Activated CD4-positive, alpha-beta T cell treated with anti-CD3 and anti-CD28 coated beads for 36 hours (primary cell): ENCODE data around the gene SLC25A29. TPM values are rescaled to one million over a fixed set of nuclear protein-coding genes. Genes with fewer than 3 reads are reported as not detected.
"Not testable (repeated sequence)": the region's sequence is repeated elsewhere in the genome, so short reads cannot be mapped to it uniquely, and the experiment has no call there.

Source experiments
- ATAC-seq: fragments of 200-7000 bp; cut with Tn5 transposase; one replicate; pipeline ENCODE4 v1.10.0; 2021; ENCODE audit warnings: mild to moderate bottlenecking, moderate library complexity
- CTCF ChIA-PET: fragments of 350-600 bp; sonication (Branson Sonifier 250); formaldehyde crosslinking; loops from one replicate; lab custom pipeline; 2021; ENCODE audit warnings: antibody characterized with exemption; lab: Charles Lee
- POLR2A ChIA-PET: fragments of 350-600 bp; sonication (Branson Sonifier 250); formaldehyde crosslinking; loops from one replicate; lab custom pipeline; 2021; ENCODE audit warnings: antibody characterized with exemption, inconsistent platforms; lab: Charles Lee
- DNase-seq: peaks from one replicate; pipeline ENCODE4 v3.0.0-alpha.2; 2020
- H3K27ac Mint-ChIP-seq: one replicate; pipeline ENCODE4 v1.8.0; 2021; ENCODE audit warnings: mixed read lengths
- H3K27me3 Mint-ChIP-seq: one replicate; pipeline ENCODE4 v1.8.0; 2021; ENCODE audit warnings: mixed read lengths
- H3K36me3 Mint-ChIP-seq: one replicate; pipeline ENCODE4 v1.8.0; 2021; ENCODE audit warnings: low read depth, mixed read lengths
- H3K4me1 Mint-ChIP-seq: one replicate; pipeline ENCODE4 v1.8.0; 2021; ENCODE audit warnings: mixed read lengths
- H3K4me3 Mint-ChIP-seq: one replicate; pipeline ENCODE4 v1.8.0; 2021; ENCODE audit warnings: mild to moderate bottlenecking, moderate library complexity, mixed read lengths
- H3K9me3 Mint-ChIP-seq: one replicate; pipeline ENCODE4 v1.8.0; 2021; ENCODE audit warnings: low read depth, mixed read lengths
- intact Hi-C, 2 experiments: fragments of 100-400 bp; cut with DNase I in 1 of 2; cut with micrococcal nuclease in 1 of 2; formaldehyde crosslinking; loops; one replicate each; pipeline versions ENCODE4 v1.14.2 to v1.15.1; 2022 to 2024; cut with DNase I, micrococcal nuclease
- total RNA-seq, 2 experiments: library from RNA; stranded (reverse); gene quantifications; one replicate each; pipeline ENCODE4 v1.2.3, GENCODE V29; 2021

Gene SLC25A29
- total RNA-seq, 2 experiments from 2014 or later: 5.4 to 5.8 TPM

DNA sequence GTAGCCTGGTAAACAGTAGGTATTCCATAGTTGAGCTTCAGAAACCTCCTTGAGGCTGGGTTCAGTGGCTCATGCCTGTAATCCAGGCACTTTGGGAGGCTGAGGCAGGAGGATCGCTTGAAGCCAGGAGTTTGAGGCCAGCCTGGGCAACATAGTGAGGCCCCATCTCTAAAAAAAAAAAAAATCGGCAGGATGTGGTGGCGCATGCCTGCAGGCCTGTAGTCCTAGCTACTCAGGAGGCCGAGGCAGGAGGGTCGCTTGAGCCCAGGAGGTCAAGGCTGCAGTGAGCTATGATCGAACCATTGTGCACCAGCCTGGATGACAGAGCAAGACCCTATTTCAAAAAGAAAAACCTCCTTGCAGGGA, 2.2 kb upstream of the SLC25A29 start:
- H3K27ac Mint-ChIP-seq, H3K9me3 Mint-ChIP-seq, H3K36me3 Mint-ChIP-seq, POLR2A ChIA-PET, intact Hi-C loops, ATAC-seq, H3K4me3 Mint-ChIP-seq, H3K4me1 Mint-ChIP-seq, DNase-seq: not testable (repeated sequence)
- peaks cover 14% of the 10 kb centered on the region for H3K27me3 Mint-ChIP-seq
- CTCF ChIA-PET: interaction anchor here (0.5 to 1.4 kb wide), 4 partner anchors 19 to 115 kb away, joined by 3 read pairs; no protein-coding TSS in a partner anchor

DNA sequence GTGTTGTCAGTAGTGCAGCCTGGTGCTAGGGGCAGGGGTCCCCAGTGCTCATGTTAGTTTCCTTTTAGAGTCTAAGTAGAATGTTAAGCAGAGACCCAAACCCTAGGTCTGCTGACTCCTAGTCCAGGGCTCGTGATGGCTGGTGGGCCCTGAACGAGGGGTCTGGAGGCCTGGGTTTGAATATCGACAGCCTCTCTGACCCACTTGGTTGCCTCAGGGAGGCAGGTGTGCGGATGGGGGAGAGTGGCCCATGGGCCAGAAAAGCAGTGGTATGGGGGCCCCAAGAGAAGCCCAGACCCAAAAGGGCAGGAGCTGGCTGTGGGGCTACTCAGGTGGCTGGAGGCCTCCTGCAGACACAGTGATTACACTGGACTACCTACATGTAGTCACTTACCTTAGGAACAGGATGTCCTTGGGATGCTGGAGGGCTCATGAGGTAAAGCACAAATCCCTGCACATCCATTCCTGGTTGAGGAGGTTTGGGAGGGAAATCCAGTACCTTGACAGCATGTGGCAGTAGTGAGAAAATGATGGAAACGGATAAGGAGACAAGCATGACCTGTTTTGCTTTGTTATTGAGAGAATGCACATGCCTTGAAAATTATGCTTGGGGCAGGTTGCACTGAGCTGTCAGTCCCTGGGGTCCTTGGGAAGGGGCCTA, 1.7 kb upstream of the SLC25A29 start:
- CTCF ChIA-PET: interaction anchor here (0.5 to 1.4 kb wide), 4 partner anchors 20 to 115 kb away, joined by 3 read pairs; no protein-coding TSS in a partner anchor
- POLR2A ChIA-PET: no interaction called here
- Mint-ChIP-seq H3K27me3 (peaks cover 14% of the 10 kb centered on the region), H3K9me3 (no peaks in the 10 kb centered on the region), H3K27ac (no peak overlapping the region), H3K4me3 (peak overlapping the region; percentile 63), H3K36me3 (no peaks in the 10 kb centered on the region), H3K4me1 (peaks cover 7% of the 10 kb centered on the region)
- intact Hi-C loops: loop anchor here in 1 of 2 experiments (2.0 kb wide), 1 partner anchor 69 kb away; the partner anchor contains the start of gene WDR25
- ATAC-seq (no peak), DNase-seq (no peak)

DNA sequence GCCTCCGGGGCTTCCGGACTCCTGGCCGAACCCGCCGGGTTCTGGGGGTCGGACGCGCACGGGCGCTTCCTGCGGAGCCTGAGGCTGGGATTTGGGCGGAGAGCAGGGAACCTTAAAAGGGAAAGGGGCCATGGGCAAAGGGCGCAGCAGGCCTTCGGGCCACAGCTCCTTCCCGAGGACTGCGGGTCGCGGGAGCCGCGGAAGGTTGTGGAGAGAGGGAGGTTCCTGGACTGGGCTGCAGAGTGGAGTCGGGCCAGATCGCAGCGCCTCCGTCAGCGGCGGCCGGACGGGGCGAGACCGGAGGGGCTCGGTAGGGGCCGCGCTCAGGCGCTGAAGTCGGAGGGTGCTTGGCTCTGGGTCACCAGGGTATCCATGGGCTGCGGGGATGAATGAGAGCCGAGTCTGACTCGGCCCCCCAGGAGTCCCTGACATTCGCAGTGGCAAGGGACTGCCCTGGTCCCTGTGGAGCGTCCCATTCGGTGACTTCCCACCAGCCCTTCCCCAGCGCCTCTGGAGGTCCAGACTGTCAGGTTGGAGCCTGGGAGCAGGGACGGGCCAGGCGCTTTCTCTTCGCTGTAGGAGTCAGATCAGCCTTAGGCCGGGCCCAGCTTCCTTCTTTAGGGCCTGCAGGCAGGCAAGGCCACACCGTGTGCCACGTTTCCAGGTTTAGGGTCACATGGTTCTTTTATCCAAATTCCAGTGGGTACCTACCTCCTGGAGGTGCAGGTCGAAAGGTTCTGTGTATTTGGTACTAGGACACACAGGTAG, 938 bp upstream of the SLC25A29 start:
- H3K27ac Mint-ChIP-seq: no peak overlapping the region
- intact Hi-C loops: loop anchor here (1.0 to 2.0 kb wide), 3 partner anchors 22 to 336 kb away; partner anchors contain the start of gene WDR25 (in 1 of the 2)
- H3K27me3 Mint-ChIP-seq: peaks cover 14% of the 10 kb centered on the region
- no peaks in the 10 kb centered on the region for H3K36me3 Mint-ChIP-seq
- H3K4me1 Mint-ChIP-seq: peaks cover 7% of the 10 kb centered on the region
- H3K9me3 Mint-ChIP-seq: no peaks in the 10 kb centered on the region
- peak overlapping the region; percentile 63 for H3K4me3 Mint-ChIP-seq
- ChIA-PET POLR2A (interaction anchor here (0.7 kb wide), 1 partner anchor 85 kb away, joined by 3 read pairs; no protein-coding TSS in a partner anchor), CTCF (interaction anchor here (1.3 kb wide), 1 partner anchor 34 kb away, joined by 3 read pairs; no protein-coding TSS in a partner anchor)
- ATAC-seq (no peak), DNase-seq (no peak)

DNA sequence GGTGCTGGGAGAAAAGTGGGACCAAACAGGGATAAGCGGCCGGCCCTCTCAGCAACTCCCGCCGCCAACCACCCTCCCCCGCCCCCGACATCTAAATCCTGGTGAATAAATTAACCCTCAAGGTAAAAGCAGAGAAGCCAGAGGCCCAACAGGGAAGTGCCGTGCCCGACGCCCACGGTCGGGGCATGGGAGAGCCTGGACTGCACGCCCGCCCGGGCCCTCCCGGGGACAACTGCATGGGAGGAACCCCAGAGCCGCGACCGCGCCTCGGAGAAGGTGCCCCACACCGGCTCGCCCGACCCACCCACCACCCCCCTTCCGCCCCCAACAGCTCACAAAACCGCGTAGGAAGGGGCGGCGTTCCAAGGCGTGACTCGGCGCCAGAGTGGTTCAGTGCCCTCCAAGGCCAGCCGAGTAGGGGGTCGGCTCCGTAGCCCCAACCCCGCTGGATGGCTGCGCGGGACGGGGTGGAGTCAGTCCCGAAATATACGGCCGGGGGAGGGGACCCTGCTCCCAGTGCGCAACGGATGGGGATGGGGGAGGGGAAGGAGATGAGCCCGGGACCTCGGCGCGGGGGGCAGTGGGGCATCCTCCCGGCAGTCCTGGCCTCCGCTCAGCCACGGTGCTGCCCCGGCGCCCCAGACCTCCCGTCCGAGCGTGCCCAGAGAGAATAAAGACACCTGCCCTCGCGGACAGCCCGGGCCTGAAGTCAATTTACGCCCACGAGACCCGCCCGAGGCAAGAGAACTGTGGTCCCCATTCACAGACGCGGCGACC, 732 bp downstream of the SLC25A29 start:
- Mint-ChIP-seq H3K4me3 (peak overlapping the region; percentile 61), H3K36me3 (no peaks in the 10 kb centered on the region), H3K27ac (no peak overlapping the region), H3K27me3 (peaks cover 14% of the 10 kb centered on the region), H3K4me1 (peaks cover 7% of the 10 kb centered on the region), H3K9me3 (no peaks in the 10 kb centered on the region)
- CTCF ChIA-PET: interaction anchor here (1.1 kb wide), 1 partner anchor 76 kb away, joined by 3 read pairs; no protein-coding TSS in a partner anchor
- POLR2A ChIA-PET: interaction anchor here (0.7 kb wide), 1 partner anchor 91 kb away, joined by 3 read pairs; no protein-coding TSS in a partner anchor
- intact Hi-C loops: loop anchor here (1.0 to 2.0 kb wide), 5 partner anchors 20 to 334 kb away; partner anchors contain the start of gene WDR25 (in 2 of the 2)
- DNase-seq (peak; percentile 40), ATAC-seq (no peak)

DNA sequence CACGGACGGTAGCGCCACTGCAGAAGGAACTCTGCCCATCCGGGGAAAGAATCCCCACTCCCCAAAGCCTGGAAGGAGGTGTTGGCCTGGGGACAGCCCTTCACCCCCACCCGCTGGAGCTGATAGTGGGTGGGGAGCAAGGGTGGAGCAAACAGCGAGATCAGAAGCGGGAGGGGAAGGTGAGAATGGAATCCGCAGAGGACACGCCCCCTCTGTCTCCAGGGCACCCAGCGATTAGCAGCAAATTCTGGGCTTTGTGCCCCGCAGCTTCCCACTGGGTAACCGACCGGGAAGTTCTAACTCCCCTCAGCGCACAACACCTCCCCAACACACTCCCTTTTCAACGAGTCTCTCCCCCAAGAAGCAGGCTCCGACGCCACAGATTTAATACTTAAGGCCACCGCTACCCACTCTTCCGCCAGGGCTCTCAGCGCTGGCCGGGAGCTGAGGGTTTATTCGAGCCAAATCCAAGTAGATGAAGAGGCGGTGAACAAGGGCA, 1.4 kb downstream of the SLC25A29 start:
- Mint-ChIP-seq H3K27me3 (peaks cover 14% of the 10 kb centered on the region), H3K27ac (no peak overlapping the region), H3K4me1 (peaks cover 7% of the 10 kb centered on the region), H3K4me3 (peak overlapping the region; percentile 61), H3K9me3 (no peaks in the 10 kb centered on the region), H3K36me3 (no peaks in the 10 kb centered on the region)
- intact Hi-C loops: loop anchor here in 1 of 2 experiments (1.0 to 2.0 kb wide), 2 partner anchors 64 to 71 kb away; partner anchors contain the start of gene WDR25
- ChIA-PET POLR2A (no interaction called here), CTCF (interaction anchor here (1.1 kb wide), 1 partner anchor 77 kb away, joined by 3 read pairs; no protein-coding TSS in a partner anchor)
- ATAC-seq: no peak
- peak; percentile 23 for DNase-seq

DNA sequence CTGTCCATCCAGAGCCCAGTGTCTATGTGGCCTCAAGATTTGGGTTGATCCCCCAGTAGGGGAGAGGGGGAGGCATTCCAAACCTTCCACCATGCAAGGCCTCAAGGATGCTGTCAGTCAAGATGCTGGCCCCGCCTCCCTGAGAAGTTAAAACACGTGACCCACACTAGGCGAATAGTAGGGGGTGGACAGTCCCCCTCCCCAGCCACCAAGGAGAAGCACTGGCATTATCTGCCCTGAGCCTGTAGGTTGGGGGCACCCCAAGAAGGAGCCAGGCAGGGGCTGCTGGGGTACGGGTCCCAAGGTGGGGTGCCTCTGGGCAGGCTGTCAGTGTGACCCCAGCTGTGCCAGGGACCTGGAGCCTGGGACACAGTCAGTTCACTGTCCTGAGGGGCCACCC, 2.3 kb downstream of the SLC25A29 start:
- CTCF ChIA-PET: interaction anchor here (0.6 to 2.2 kb wide), 2 partner anchors 9 to 147 kb away, joined by 3 to 10 read pairs; no protein-coding TSS in a partner anchor
- DNase-seq (no peak), ATAC-seq (no peak)
- no peaks in the 10 kb centered on the region for H3K36me3 Mint-ChIP-seq
- intact Hi-C loops: loop anchor here in 1 of 2 experiments (2.0 kb wide), 1 partner anchor 63 kb away; no protein-coding TSS in a partner anchor
- no peak overlapping the region for H3K27ac Mint-ChIP-seq
- POLR2A ChIA-PET: no interaction called here
- no peaks in the 10 kb centered on the region for H3K9me3 Mint-ChIP-seq
- H3K27me3 Mint-ChIP-seq: peaks cover 14% of the 10 kb centered on the region
- no peak overlapping the region for H3K4me3 Mint-ChIP-seq
- H3K4me1 Mint-ChIP-seq: peaks cover 7% of the 10 kb centered on the region

DNA sequence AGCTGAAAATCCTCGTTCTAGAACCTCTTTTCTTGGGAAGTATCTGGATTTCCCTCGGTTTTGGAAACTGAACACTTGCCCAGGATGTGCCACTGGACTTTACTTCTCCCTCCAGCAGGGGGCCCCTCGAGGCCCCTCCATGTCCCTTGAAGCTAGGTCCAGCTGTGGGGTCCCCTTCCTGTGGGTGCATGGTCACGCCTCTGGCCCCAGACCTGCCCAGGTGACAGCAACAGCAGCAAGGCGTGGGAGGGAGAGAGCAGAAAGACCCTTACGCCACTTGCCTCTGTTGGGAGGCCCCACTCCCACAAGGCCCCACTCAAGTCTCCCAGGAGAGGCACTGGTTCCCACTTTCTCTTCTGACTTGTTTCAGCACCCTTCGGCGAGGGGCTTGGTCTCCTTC, 3.1 kb downstream of the SLC25A29 start:
- no peaks in the 10 kb centered on the region for H3K36me3 Mint-ChIP-seq
- POLR2A ChIA-PET: no interaction called here
- peaks cover 7% of the 10 kb centered on the region for H3K4me1 Mint-ChIP-seq
- intact Hi-C loops: no loop called here
- no peak for ATAC-seq
- no peaks in the 10 kb centered on the region for H3K9me3 Mint-ChIP-seq
- CTCF ChIA-PET: interaction anchor here (0.7 to 2.2 kb wide), 6 partner anchors 10 to 326 kb away, joined by 3 to 10 read pairs (median 4); no protein-coding TSS in a partner anchor
- DNase-seq: peak; percentile 41
- H3K27ac Mint-ChIP-seq: no peak overlapping the region
- no peak overlapping the region for H3K4me3 Mint-ChIP-seq
- peaks cover 14% of the 10 kb centered on the region for H3K27me3 Mint-ChIP-seq

DNA sequence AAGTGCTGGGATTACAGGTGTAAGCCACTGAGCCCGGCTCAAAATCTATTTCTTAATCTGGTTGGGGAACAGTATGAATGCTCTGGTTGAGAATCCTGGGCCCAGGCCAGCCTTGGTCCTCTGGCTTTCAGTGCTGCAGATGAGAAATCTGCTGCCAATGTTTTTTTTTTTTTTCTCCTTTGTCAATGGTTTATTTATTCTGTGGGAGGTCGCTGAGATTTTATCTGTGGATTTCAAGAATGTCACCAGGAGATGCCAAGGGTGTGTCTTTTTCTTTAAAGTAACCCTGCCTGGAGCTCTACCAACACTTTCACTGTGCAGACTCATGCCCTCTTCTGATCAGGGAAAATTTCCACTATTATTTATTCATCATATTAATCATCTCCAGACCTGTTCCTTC, 3.6 kb downstream of the SLC25A29 start:
- CTCF ChIA-PET: interaction anchor here (0.5 to 2.2 kb wide), 9 partner anchors 11 to 326 kb away, joined by 3 to 10 read pairs (median 4); no protein-coding TSS in a partner anchor
- peaks cover 9% of the 10 kb centered on the region for H3K4me1 Mint-ChIP-seq

DNA sequence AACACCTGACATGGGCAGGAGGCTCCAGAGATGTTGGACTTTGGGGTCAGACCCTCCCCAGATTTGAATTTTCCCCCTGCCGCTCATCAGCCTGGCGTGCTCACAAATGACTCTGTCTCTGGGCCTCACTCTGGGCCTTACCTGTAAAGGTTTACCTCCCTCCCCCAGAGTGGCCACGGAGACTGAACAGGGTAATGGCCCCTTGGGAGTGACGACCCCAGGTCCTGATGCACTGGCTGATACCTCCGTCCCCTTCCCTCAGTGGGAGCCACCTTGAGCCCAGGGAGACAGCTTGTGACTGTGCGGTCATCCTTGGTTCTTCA, 7.0 kb downstream of the SLC25A29 start:
- H3K9me3 Mint-ChIP-seq: no peaks in the 10 kb centered on the region
- DNase-seq (no peak), ATAC-seq (no peak)
- no peak overlapping the region for H3K4me3 Mint-ChIP-seq
- POLR2A ChIA-PET: no interaction called here
- no peak overlapping the region for H3K27ac Mint-ChIP-seq
- CTCF ChIA-PET: no interaction called here
- no peaks in the 10 kb centered on the region for H3K27me3 Mint-ChIP-seq
- intact Hi-C loops: no loop called here
- H3K36me3 Mint-ChIP-seq: no peaks in the 10 kb centered on the region
- peaks cover 3% of the 10 kb centered on the region for H3K4me1 Mint-ChIP-seq

More for the DNA sequence above, 3.6 kb downstream of the SLC25A29 start:
- DNase-seq (no peak), ATAC-seq (no peak)
- no peaks in the 10 kb centered on the region for H3K36me3 Mint-ChIP-seq
- no peak overlapping the region for H3K4me3 Mint-ChIP-seq
- intact Hi-C loops: no loop called here
- no peak overlapping the region for H3K27ac Mint-ChIP-seq
- H3K27me3 Mint-ChIP-seq: peaks cover 12% of the 10 kb centered on the region
- H3K9me3 Mint-ChIP-seq: no peaks in the 10 kb centered on the region
- POLR2A ChIA-PET: no interaction called here

DNA sequence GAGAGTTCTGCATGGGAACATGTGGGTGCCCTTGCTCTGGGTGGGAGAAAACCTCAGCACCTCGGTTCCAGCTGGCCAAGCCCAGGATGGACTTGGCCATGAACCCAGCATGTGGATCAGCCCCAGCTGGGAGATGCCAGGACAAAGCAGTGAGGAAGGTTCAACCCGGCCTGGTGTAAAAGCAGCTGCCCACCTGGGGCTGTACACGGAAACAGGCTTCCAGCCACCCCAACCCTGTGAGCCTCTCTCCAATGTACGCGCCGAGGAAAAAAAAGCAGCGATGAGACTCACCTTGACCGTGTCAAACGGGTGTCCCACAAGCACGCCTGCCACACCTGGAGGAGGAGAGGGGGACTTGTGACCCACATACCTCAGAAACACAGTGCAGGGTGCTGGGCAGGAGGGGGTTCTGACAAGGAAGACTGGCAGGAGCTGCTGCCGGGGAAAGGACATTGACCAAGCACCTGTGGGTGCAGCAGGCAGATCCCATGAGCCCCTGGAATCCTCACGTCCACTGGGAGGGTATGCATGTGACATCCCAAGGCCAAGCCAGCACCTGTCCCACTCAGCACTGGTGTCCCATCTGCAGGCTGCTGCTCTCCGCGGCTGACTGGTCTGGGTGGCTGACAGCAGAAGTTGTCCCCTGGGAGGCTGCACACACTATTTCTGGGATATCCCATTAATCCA, 7.5 kb downstream of the SLC25A29 start:
- no peaks in the 10 kb centered on the region for H3K36me3 Mint-ChIP-seq
- DNase-seq: no peak
- no peak overlapping the region for H3K4me3 Mint-ChIP-seq
- H3K27ac Mint-ChIP-seq: no peak overlapping the region
- H3K27me3 Mint-ChIP-seq: no peaks in the 10 kb centered on the region
- ChIA-PET POLR2A (no interaction called here), CTCF (interaction anchor here (0.6 to 1.7 kb wide), 2 partner anchors 9 to 15 kb away, joined by 4 to 5 read pairs; no protein-coding TSS in a partner anchor)
- ATAC-seq: no peak
- intact Hi-C loops: no loop called here
- no peaks in the 10 kb centered on the region for H3K9me3 Mint-ChIP-seq
- peaks cover 3% of the 10 kb centered on the region for H3K4me1 Mint-ChIP-seq
